Measurements from ENCODE around the gene MYLK4. TPM values are rescaled to one million over a fixed set of nuclear protein-coding genes. Genes with fewer than 3 reads are reported as not detected.

The MYLK4 gene
- total and polyA plus RNA-seq, 4 donors = 0.07 to 0.65 (median 0.39) TPM

DNA sequence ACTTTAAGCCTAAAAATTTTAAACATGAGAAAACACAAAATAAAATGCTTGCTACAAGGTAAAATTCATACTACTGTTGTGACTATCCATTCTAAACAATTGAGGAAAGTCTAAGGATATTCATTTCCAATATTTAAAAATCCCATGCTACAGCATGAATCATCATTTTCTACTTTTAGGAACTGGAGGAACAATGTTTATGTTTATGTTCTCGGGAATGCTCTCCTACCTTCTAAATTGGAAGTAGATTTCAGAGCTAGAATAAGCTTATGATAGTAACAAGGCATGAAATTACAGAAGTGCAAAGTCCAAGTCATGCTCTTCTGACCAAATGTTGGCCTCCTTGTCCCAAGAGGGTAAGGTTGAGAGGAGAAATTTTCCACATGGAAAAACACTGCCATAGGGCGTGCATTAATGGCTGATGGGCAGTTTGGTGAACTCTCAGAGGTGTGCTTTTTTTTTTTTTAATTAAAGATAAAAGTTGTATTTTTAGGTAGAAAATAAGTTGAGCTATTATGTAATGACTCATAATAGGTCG is 6.0 kb upstream of the MYLK4 start:
- H3K4me1 ChIP-seq (ENCODE audit: control insufficient read depth in 4 of 4, insufficient read depth in 4 of 4, low read length in 3 of 4) = no peaks in the 10 kb centered on the region
- H3K4me3 ChIP-seq (ENCODE audit: low read depth in 1 of 3, low read length in 3 of 3) = no peak overlapping the region
- H3K27ac ChIP-seq (ENCODE audit: low read depth in 1 of 2, low read length in 2 of 2) = no peak overlapping the region
- WGBS = 90% methylated on average over 3 of the region's 3 CpGs
- no peaks in the 10 kb centered on the region for H3K27me3 ChIP-seq (ENCODE audit: control insufficient read depth in 4 of 4, insufficient read depth in 4 of 4, low read length in 3 of 4)
- H3K9ac ChIP-seq (ENCODE audit: low read depth in 1 of 2, low read length in 2 of 2) = no peak overlapping the region
- no peaks in the 10 kb centered on the region for H3K9me3 ChIP-seq (ENCODE audit: control insufficient read depth in 4 of 4, low read length in 3 of 4)
- H3K36me3 ChIP-seq (ENCODE audit: control insufficient read depth in 4 of 4, insufficient read depth in 3 of 4, low read depth in 1 of 4, low read length in 3 of 4) = no peaks in the 10 kb centered on the region
- DNase-seq (ENCODE audit: low spot score) = no peak
- TF ChIP-seq HNF4A (conservative IDR thresholded peaks at IDR 0.05) = peak; percentile 5 to 32
- TF ChIP-seq, protein P1, sequence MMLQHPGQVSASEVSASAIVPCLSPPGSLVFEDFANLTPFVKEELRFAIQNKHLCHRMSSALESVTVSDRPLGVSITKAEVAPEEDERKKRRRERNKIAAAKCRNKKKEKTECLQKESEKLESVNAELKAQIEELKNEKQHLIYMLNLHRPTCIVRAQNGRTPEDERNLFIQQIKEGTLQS (IDR thresholded peaks at IDR 0.05) = no peak

- Histone ChIP-seq H3K4me3 (ENCODE audit: low read depth in 1 of 3, low read length in 3 of 3) (no peak overlapping the region), H3K36me3 (ENCODE audit: control insufficient read depth in 4 of 4, insufficient read depth in 3 of 4, low read depth in 1 of 4, low read length in 3 of 4) (no peaks in the 10 kb centered on the region), H3K4me1 (ENCODE audit: control insufficient read depth in 4 of 4, insufficient read depth in 4 of 4, low read length in 3 of 4) (no peaks in the 10 kb centered on the region), H3K9me3 (ENCODE audit: control insufficient read depth in 4 of 4, low read length in 3 of 4) (no peaks in the 10 kb centered on the region), H3K9ac (ENCODE audit: low read depth in 1 of 2, low read length in 2 of 2) (no peak overlapping the region), H3K27ac (ENCODE audit: low read depth in 1 of 2, low read length in 2 of 2) (no peak overlapping the region), H3K27me3 (ENCODE audit: control insufficient read depth in 4 of 4, insufficient read depth in 4 of 4, low read length in 3 of 4) (no peaks in the 10 kb centered on the region)
- 83% methylated on average over 2 of the region's 2 CpGs for WGBS
- no peak for DNase-seq (ENCODE audit: low spot score)
- TF ChIP-seq RAD21 (IDR thresholded peaks at IDR 0.05) = no peak
- no peak for TF ChIP-seq NR2F2 (IDR thresholded peaks at IDR 0.05)
- TF ChIP-seq, protein P1 (IDR thresholded peaks at IDR 0.05) = no peak
- TF ChIP-seq RXRA (IDR thresholded peaks at IDR 0.05) = no peak
- no peak for TF ChIP-seq HNF4G (IDR thresholded peaks at IDR 0.05)
- TF ChIP-seq TAF1 (conservative IDR thresholded peaks at IDR 0.05) = no peak
- TF ChIP-seq, protein P2, sequence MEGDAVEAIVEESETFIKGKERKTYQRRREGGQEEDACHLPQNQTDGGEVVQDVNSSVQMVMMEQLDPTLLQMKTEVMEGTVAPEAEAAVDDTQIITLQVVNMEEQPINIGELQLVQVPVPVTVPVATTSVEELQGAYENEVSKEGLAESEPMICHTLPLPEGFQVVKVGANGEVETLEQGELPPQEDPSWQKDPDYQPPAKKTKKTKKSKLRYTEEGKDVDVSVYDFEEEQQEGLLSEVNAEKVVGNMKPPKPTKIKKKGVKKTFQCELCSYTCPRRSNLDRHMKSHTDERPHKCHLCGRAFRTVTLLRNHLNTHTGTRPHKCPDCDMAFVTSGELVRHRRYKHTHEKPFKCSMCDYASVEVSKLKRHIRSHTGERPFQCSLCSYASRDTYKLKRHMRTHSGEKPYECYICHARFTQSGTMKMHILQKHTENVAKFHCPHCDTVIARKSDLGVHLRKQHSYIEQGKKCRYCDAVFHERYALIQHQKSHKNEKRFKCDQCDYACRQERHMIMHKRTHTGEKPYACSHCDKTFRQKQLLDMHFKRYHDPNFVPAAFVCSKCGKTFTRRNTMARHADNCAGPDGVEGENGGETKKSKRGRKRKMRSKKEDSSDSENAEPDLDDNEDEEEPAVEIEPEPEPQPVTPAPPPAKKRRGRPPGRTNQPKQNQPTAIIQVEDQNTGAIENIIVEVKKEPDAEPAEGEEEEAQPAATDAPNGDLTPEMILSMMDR (IDR thresholded peaks at IDR 0.05; ENCODE audit: low read depth, low read length, missing input control) = no peak
- TF ChIP-seq JUND (IDR thresholded peaks at IDR 0.05) = no peak
- TF ChIP-seq, protein P3, sequence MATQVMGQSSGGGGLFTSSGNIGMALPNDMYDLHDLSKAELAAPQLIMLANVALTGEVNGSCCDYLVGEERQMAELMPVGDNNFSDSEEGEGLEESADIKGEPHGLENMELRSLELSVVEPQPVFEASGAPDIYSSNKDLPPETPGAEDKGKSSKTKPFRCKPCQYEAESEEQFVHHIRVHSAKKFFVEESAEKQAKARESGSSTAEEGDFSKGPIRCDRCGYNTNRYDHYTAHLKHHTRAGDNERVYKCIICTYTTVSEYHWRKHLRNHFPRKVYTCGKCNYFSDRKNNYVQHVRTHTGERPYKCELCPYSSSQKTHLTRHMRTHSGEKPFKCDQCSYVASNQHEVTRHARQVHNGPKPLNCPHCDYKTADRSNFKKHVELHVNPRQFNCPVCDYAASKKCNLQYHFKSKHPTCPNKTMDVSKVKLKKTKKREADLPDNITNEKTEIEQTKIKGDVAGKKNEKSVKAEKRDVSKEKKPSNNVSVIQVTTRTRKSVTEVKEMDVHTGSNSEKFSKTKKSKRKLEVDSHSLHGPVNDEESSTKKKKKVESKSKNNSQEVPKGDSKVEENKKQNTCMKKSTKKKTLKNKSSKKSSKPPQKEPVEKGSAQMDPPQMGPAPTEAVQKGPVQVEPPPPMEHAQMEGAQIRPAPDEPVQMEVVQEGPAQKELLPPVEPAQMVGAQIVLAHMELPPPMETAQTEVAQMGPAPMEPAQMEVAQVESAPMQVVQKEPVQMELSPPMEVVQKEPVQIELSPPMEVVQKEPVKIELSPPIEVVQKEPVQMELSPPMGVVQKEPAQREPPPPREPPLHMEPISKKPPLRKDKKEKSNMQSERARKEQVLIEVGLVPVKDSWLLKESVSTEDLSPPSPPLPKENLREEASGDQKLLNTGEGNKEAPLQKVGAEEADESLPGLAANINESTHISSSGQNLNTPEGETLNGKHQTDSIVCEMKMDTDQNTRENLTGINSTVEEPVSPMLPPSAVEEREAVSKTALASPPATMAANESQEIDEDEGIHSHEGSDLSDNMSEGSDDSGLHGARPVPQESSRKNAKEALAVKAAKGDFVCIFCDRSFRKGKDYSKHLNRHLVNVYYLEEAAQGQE (IDR thresholded peaks at IDR 0.05) = no peak
- TF ChIP-seq GABPA (IDR thresholded peaks at IDR 0.05 in 1 of 2, conservative IDR thresholded peaks at IDR 0.05 in 1 of 2) = no peak
- TF ChIP-seq FOXA2 (IDR thresholded peaks at IDR 0.05) = no peak
- no peak for TF ChIP-seq YY1 (IDR thresholded peaks at IDR 0.05)
- no peak for TF ChIP-seq EGR1 (IDR thresholded peaks at IDR 0.05; ENCODE audit: low read depth in 2 of 2)
Observed at GRCh38 chr6:2756241-2756640, 5.5 kb upstream of the MYLK4 start.
